K562 (cell line): ENCODE data around the gene AMOTL1. TPM values are rescaled to one million over a fixed set of nuclear protein-coding genes. Genes with fewer than 3 reads are reported as not detected.

Source experiments
- ATAC-seq: fragments of 200-7000 bp; cut with Tn5 transposase; 3 replicates; pipeline ENCODE4 v1.9.1; 2020; ENCODE audit warnings: moderate library complexity
- BruUV-seq: library from RNA; stranded (reverse); fragments of 400-500 nt; replicated peaks from 2 replicates; lab custom pipeline; 2021; lab: Mats Ljungman, UMichigan
- CTCF ChIA-PET: fragments of 300-600 bp; formaldehyde crosslinking; extraction: SDS; loops from one replicate; lab custom pipeline; 2021; ENCODE audit warnings: low intra/inter-chr PET ratio; lab: Yijun Ruan, JAX
- POLR2A ChIA-PET: fragments of 300-600, 350-650 bp; sonication (Branson Sonifier 250); formaldehyde crosslinking; extraction: SDS; loops from one replicate; lab custom pipeline; 2021; ENCODE audit warnings: antibody characterized with exemption, inconsistent platforms; lab: Yijun Ruan, JAX
- DNase-seq, 4 experiments: peaks; one replicate each; pipeline versions ENCODE4 v3.0.0 to v3.0.0-alpha.2; 2011 to 2018; ENCODE audit warnings: low spot score in 3 of 4, mixed read lengths in 3 of 4; ENCODE audit errors: extremely low read depth in 1 of 4
- FAIRE-seq: peaks from 2 replicates; lab custom pipeline; 2011; peaks lifted over from hg19 to GRCh38; lab: Jason Lieb, UNC
- H2AFZ ChIP-seq: 2 replicates; pipeline ENCODE4 v1.6.0; 2011; ENCODE audit warnings: low read depth, low read length, control low read depth, inconsistent platforms
- H3K27ac ChIP-seq: fragments of 200-600 bp; 3 replicates; pipeline ENCODE4 v1.8.0; 2011; ENCODE audit warnings: low read depth, mild to moderate bottlenecking, control low read depth, inconsistent platforms, low read length, moderate library complexity, mixed read lengths; ENCODE audit errors: extremely low read depth
- H3K27me3 ChIP-seq, 2 experiments: fragments of 300-600 bp in 1 of 2; 2 replicates in 1 of 2; 3 replicates in 1 of 2; pipeline versions ENCODE4 v1.6.0 to v1.8.0; 2011; ENCODE audit warnings: inconsistent platforms in 2 of 2, low read length in 2 of 2, mild to moderate bottlenecking in 1 of 2, mixed read lengths in 1 of 2, moderate library complexity in 1 of 2; ENCODE audit not compliant: control insufficient read depth in 2 of 2, insufficient read depth in 2 of 2
- H3K36me3 ChIP-seq: fragments of 300-600 bp; 3 replicates; pipeline ENCODE4 v1.8.0; 2011; ENCODE audit warnings: mild to moderate bottlenecking, low read length, inconsistent platforms; ENCODE audit not compliant: control insufficient read depth, insufficient read depth
- H3K4me1 ChIP-seq, 2 experiments: fragments of 200-600 bp in 1 of 2; replicated peaks in 1 of 2; 2 replicates in 1 of 2; 3 replicates in 1 of 2; pipeline versions ENCODE4 v1.5.1 to v1.8.0; 2011; ENCODE audit warnings: inconsistent platforms in 2 of 2, low read length in 2 of 2, mild to moderate bottlenecking in 1 of 2, mixed read lengths in 1 of 2, moderate library complexity in 1 of 2; ENCODE audit not compliant: control insufficient read depth in 2 of 2, insufficient read depth in 2 of 2
- H3K4me2 ChIP-seq: 2 replicates; pipeline ENCODE4 v1.6.1; 2011; ENCODE audit warnings: low read length, control low read depth, inconsistent platforms, mixed read lengths; ENCODE audit not compliant: insufficient read depth
- H3K4me3 ChIP-seq: fragments of 200-600 bp; sonication (generic), shearing (Covaris generic); 2 replicates; pipeline ENCODE4 v1.5.1; 2016; ENCODE audit warnings: control low read depth, inconsistent platforms
- H3K79me2 ChIP-seq: fragments of 200-600 bp; 3 replicates; pipeline ENCODE4 v1.8.0; 2011; ENCODE audit warnings: low read length, inconsistent platforms; ENCODE audit not compliant: control insufficient read depth, insufficient read depth
- H3K9ac ChIP-seq, 2 experiments: 2 replicates each; pipeline versions ENCODE4 v1.6.0 to v1.6.1; 2011; ENCODE audit warnings: low read depth in 2 of 2, low read length in 2 of 2, control low read depth in 1 of 2, inconsistent platforms in 1 of 2, mild to moderate bottlenecking in 1 of 2, mixed read lengths in 1 of 2; ENCODE audit not compliant: insufficient read depth in 1 of 2
- H3K9me1 ChIP-seq: one replicate; pipeline ENCODE4 v1.6.0; 2011; ENCODE audit warnings: inconsistent platforms, mild to moderate bottlenecking, low read length, moderate library complexity; ENCODE audit not compliant: control insufficient read depth, insufficient read depth
- H3K9me3 ChIP-seq: replicated peaks from 2 replicates; pipeline ENCODE4 v1.5.1; 2011; ENCODE audit warnings: low read depth, low read length, inconsistent platforms; ENCODE audit not compliant: control insufficient read depth, insufficient read depth
- H4K20me1 ChIP-seq: replicated peaks from 2 replicates; pipeline ENCODE4 v1.6.1; 2011; ENCODE audit warnings: low read length, inconsistent platforms, mixed read lengths; ENCODE audit not compliant: control insufficient read depth, insufficient read depth
- CBFA2T3 ChIP-seq: fragments of 450-650 bp; IDR thresholded peaks from 2 replicates; pipeline ENCODE4 v1.6.1; 2017
- CHD1 ChIP-seq: fragments of 200-600 bp; sonication (generic); IDR thresholded peaks from one replicate; pipeline ENCODE4 v1.6.1; 2012; ENCODE audit warnings: mild to moderate bottlenecking, moderate library complexity, low read length, inconsistent platforms
- CREB3 ChIP-seq: fragments of 450-650 bp; conservative IDR thresholded peaks from 2 replicates; pipeline ENCODE4 v1.6.1; 2016; ENCODE audit warnings: missing genetic modification characterization, low read depth, mild to moderate bottlenecking, missing compliant biosample characterization, moderate library complexity
- E2F1 ChIP-seq: sonication (generic); formaldehyde crosslinking; IDR thresholded peaks from 2 replicates; pipeline ENCODE4 v1.8.1; 2023; ENCODE audit warnings: mild to moderate bottlenecking, missing genetic modification reagents, moderate library complexity
- EHMT2 ChIP-seq: fragments of 450-650 bp; IDR thresholded peaks from 2 replicates; pipeline ENCODE4 v1.6.1; 2018; ENCODE audit warnings: antibody characterized with exemption
- ILK ChIP-seq: fragments of 450-650 bp; IDR thresholded peaks from 2 replicates; pipeline ENCODE4 v1.6.1; 2016; ENCODE audit warnings: missing genetic modification characterization, low read depth, mild to moderate bottlenecking, missing compliant biosample characterization, moderate library complexity, borderline replicate concordance
- NFE2 ChIP-seq: IDR thresholded peaks from 2 replicates; pipeline ENCODE4 v1.6.1; 2014; ENCODE audit warnings: antibody characterized with exemption, low read depth
- NR2C1 ChIP-seq, 2 experiments: fragments of 450-650 bp; IDR thresholded peaks; 2 replicates each; pipeline ENCODE4 v1.6.1; 2017; ENCODE audit warnings: mild to moderate bottlenecking in 2 of 2, antibody characterized with exemption in 1 of 2, inconsistent platforms in 1 of 2, missing compliant biosample characterization in 1 of 2, missing genetic modification characterization in 1 of 2
- TGIF2 ChIP-seq: sonication (generic); formaldehyde crosslinking; IDR thresholded peaks from 2 replicates; pipeline ENCODE4 v1.8.1; 2022; ENCODE audit warnings: mild to moderate bottlenecking, missing genetic modification reagents, moderate library complexity
- ZNF12 ChIP-seq: sonication (generic); formaldehyde crosslinking; IDR thresholded peaks from 2 replicates; pipeline ENCODE4 v1.4.0; 2020; ENCODE audit warnings: mild to moderate bottlenecking, missing genetic modification reagents
- ZNF695 ChIP-seq: fragments of 450-650 bp; formaldehyde crosslinking; IDR thresholded peaks from 2 replicates; pipeline ENCODE4 v1.4.0; 2020; ENCODE audit warnings: mild to moderate bottlenecking, moderate library complexity
- WGBS: fragments of 100-300 bp; shearing (Covaris generic); methylation state at CpG from one replicate; pipeline ENCODE4 v1.1.6; 2016; ENCODE audit warnings: low coverage, mixed read lengths; ENCODE audit not compliant: insufficient coverage; ENCODE audit errors: missing lambda C conversion rate; 5-methylcytosine and 5-hydroxymethylcytosine counted together
- in situ Hi-C: fragments of 300-500 bp; cut with MboI; formaldehyde crosslinking; loops from 4 replicates; pipeline ENCODE4 v1.15.0; 2018; ENCODE audit warnings: inconsistent platforms, mixed read lengths
- intact Hi-C: fragments of 100-400 bp; cut with micrococcal nuclease; formaldehyde crosslinking; loops from 2 replicates; pipeline ENCODE4 v1.14.2; 2022
- polyA plus RNA-seq, 8 experiments: library from polyadenylated mRNA; depleted of rRNA in 4 of 8; stranded (reverse) in 5 of 8; unstranded in 3 of 8; fragments of >200 nt; fragmentation: Nextera tagmentation in 2 of 8; fragmentation: Illumina TruSeq in 1 of 8; extraction: Ambion mirVana in 2 of 8; extraction: Trizol in 1 of 8; gene quantifications; 2 replicates each; pipeline versions ENCODE4 v1.2.1 to v1.2.3, GENCODE V29; 2011 to 2014; ENCODE audit warnings: inconsistent platforms in 1 of 8, missing spikeins in 1 of 8
- total RNA-seq, 7 experiments: library from RNA; depleted of rRNA in 6 of 7; stranded (reverse); fragments of >200 nt in 6 of 7; fragmentation: Illumina TruSeq in 2 of 7; extraction: Trizol in 2 of 7; gene quantifications; 2 replicates each; pipeline versions ENCODE4 v1.2.1 to v1.2.3, GENCODE V29; 2011 to 2021; ENCODE audit warnings: low replicate concordance in 1 of 7

AMOTL1 gene
- total and polyA plus RNA-seq, 9 of the 15 experiments (the other 6 are each of a cell fraction or from before 2014, with no cell fraction given), result 4.0 to 35.4 (median 14.0) TPM

GRCh38 chr11:94721565-94722292 lies 46.4 kb upstream of the AMOTL1 start:
- in situ Hi-C loops (no loop called here), intact Hi-C loops (no loop called here)
- no peaks in the 10 kb centered on the region for H3K9me1 ChIP-seq
- H3K79me2 ChIP-seq, result no peaks in the 10 kb centered on the region
- ATAC-seq (no peak), FAIRE-seq (no peak), DNase-seq (no peak)
- ChIA-PET POLR2A (interaction anchor here (1.8 kb wide), 1 partner anchor 11 kb away, joined by 5 read pairs; no protein-coding TSS in a partner anchor), CTCF (no interaction called here)
- H3K27ac ChIP-seq, result no peak overlapping the region
- H4K20me1 ChIP-seq, result no peaks in the 10 kb centered on the region
- H3K4me1 ChIP-seq, result no peaks in the 10 kb centered on the region; a peak in 2 of 5 replicates
- no peaks in the 10 kb centered on the region for H3K9me3 ChIP-seq
- no peaks in the 10 kb centered on the region for H3K27me3 ChIP-seq
- WGBS, result 8% methylated on average over 2 of the region's 2 CpGs
- TF ChIP-seq ZNF12 (CRISPR knock-in tag) (peak; percentile 67; the same call in 1 of the 2 replicates), CBFA2T3 (0 out of 2 replicates have a peak, but pooled peaks have one; percentile 5), TGIF2 (no peak), NR2C1 (IDR thresholded peaks at IDR 0.05) (no peak), NR2C1 (tag; IDR thresholded peaks at IDR 0.05) (no peak)
- no peaks in the 10 kb centered on the region for H3K36me3 ChIP-seq
- no peak overlapping the region for H3K9ac ChIP-seq
- H2AFZ ChIP-seq, result no peak overlapping the region
- no peak overlapping the region for H3K4me3 ChIP-seq
- BruUV-seq, result no TSS peak
- H3K4me2 ChIP-seq, result no peak overlapping the region

GRCh38 chr11:94722735-94723134 lies 45.4 kb upstream of the AMOTL1 start:
- Histone ChIP-seq H3K9ac (no peak overlapping the region), H3K9me3 (no peaks in the 10 kb centered on the region), H3K4me1 (no peaks in the 10 kb centered on the region; a peak in 2 of 5 replicates), H4K20me1 (no peaks in the 10 kb centered on the region), H3K9me1 (no peaks in the 10 kb centered on the region), H2AFZ (no peak overlapping the region), H3K27ac (no peak overlapping the region), H3K27me3 (no peaks in the 10 kb centered on the region), H3K36me3 (no peaks in the 10 kb centered on the region), H3K79me2 (no peaks in the 10 kb centered on the region), H3K4me2 (no peak overlapping the region), H3K4me3 (no peak overlapping the region)
- ATAC-seq (no peak), FAIRE-seq (no peak), DNase-seq (no peak)
- WGBS, result 0% methylated on average over 1 of the region's 1 CpG
- no TSS peak for BruUV-seq
- POLR2A ChIA-PET, result interaction anchor here (1.2 to 1.8 kb wide), 2 partner anchors 10 to 18 kb away, joined by 3 to 5 read pairs; no protein-coding TSS in a partner anchor
- TF ChIP-seq ILK (tag) (no peak), CREB3 (no peak), CHD1 (no peak), ZNF695 (CRISPR knock-in tag) (no peak), E2F1 (CRISPR knock-in tag) (no peak), EHMT2 (no peak), NFE2 (peak; percentile 39)
- CTCF ChIA-PET, result no interaction called here
- intact Hi-C loops (no loop called here), in situ Hi-C loops (no loop called here)
